Testis (tissue), 3 donors: ENCODE measurements around the gene CNTN4. TPM values are rescaled to one million over a fixed set of nuclear protein-coding genes. Genes with fewer than 3 reads are reported as not detected.
A peak's percentile ranks its signal among the peaks of the same experiment; 100 is the strongest.

Source experiments
- DNase-seq: peaks from one replicate; pipeline ENCODE4 v3.0.0-alpha.2; 2019
- H3K27ac ChIP-seq, 2 donors: fragments of 200-600 bp; sonication (generic); one replicate each; pipeline ENCODE4 v1.5.1; 2019
- H3K27me3 ChIP-seq: fragments of 200-600 bp; sonication (generic); one replicate; pipeline ENCODE4 v1.5.1; 2019
- H3K36me3 ChIP-seq: fragments of 200-600 bp; sonication (generic); one replicate; pipeline ENCODE4 v1.5.1; 2017; ENCODE audit warnings: low read depth; ENCODE audit errors: missing control alignments
- H3K4me1 ChIP-seq: fragments of 200-600 bp; sonication (generic); one replicate; pipeline ENCODE4 v1.5.1; 2019
- H3K4me3 ChIP-seq, 2 donors: fragments of 200-600 bp; sonication (generic); one replicate each; pipeline ENCODE4 v1.5.1; 2017 to 2019
- H3K9me3 ChIP-seq: fragments of 200-600 bp; sonication (generic); one replicate; pipeline ENCODE4 v1.5.1; 2017
- CTCF ChIP-seq, 3 experiments: fragments of 450-650 bp in 2 of 3; fragments of 200-600 bp in 1 of 3; sonication (generic) in 1 of 3; IDR thresholded peaks; one replicate each; pipeline ENCODE4 v1.5.1; 2016 to 2019; ENCODE audit warnings: antibody characterized with exemption in 3 of 3, mild to moderate bottlenecking in 2 of 3, moderate library complexity in 1 of 3
- POLR2A ChIP-seq: fragments of 450-650 bp; IDR thresholded peaks from one replicate; pipeline ENCODE4 v1.6.1; 2017; ENCODE audit warnings: antibody characterized with exemption, mild to moderate bottlenecking, moderate library complexity
- WGBS, 2 donors: methylation state at CpG; one replicate each; pipeline ENCODE4 v1.1.5; 2018; 5-methylcytosine and 5-hydroxymethylcytosine counted together
- intact Hi-C: fragments of 100-400 bp; cut with DNase I; formaldehyde crosslinking; loops from one replicate; pipeline ENCODE4 v1.15.1; 2023; ENCODE audit warnings: low total_unique reads
- polyA plus RNA-seq: library from polyadenylated mRNA; stranded (reverse); fragments of 350-450 nt; fragmentation: Illumina TruSeq; extraction: RNeasy Lipid Tissue Mini Kit (QIAGEN cat#74804); gene quantifications from one replicate; pipeline ENCODE4 v1.2.3, GENCODE V29; 2014; ENCODE audit warnings: low read depth, low replicate concordance; ENCODE audit not compliant: insufficient read depth
- total RNA-seq, 2 donors: library from RNA; depleted of rRNA; stranded (reverse); fragments of >200 nt; gene quantifications; one replicate each; pipeline ENCODE4 v1.2.3, GENCODE V29; 2016

Gene CNTN4
- total and polyA plus RNA-seq, 3 donors from 2014 or later: 10.4 to 37.7 (median 19.6) TPM

GRCh38 chr3:3005146-3005744 is 906.6 kb downstream of the CNTN4 start:
- DNase-seq: no peak
- no peaks in the 10 kb centered on the region for H3K4me1 ChIP-seq
- TF ChIP-seq CTCF (IDR thresholded peaks at IDR 0.05) (no peak), POLR2A (no peak)
- H3K36me3 ChIP-seq: no peaks in the 10 kb centered on the region
- intact Hi-C loops: no loop called here
- 82% methylated on average over 7 of the region's 7 CpGs for WGBS, 2 donors
- H3K27me3 ChIP-seq: no peaks in the 10 kb centered on the region
- H3K9me3 ChIP-seq: no peaks in the 10 kb centered on the region
- no peak overlapping the region for H3K4me3 ChIP-seq
- no peak overlapping the region for H3K27ac ChIP-seq

- 75 to 78% methylated on average over 4 of the region's 4 CpGs for WGBS, 2 donors
- H3K27me3 ChIP-seq: no peaks in the 10 kb centered on the region
- intact Hi-C loops: no loop called here
Observed at GRCh38 chr3:3013317-3014052, 914.8 kb downstream of the CNTN4 start.

GRCh38 chr3:3015185-3016089 is 916.8 kb downstream of the CNTN4 start:
- intact Hi-C loops: no loop called here
- no peaks in the 10 kb centered on the region for H3K4me1 ChIP-seq
- H3K27ac ChIP-seq: no peak overlapping the region
- TF ChIP-seq CTCF (IDR thresholded peaks at IDR 0.05) (peak in 2 of 3 experiments; percentile 30 to 31), POLR2A (no peak)
- no peaks in the 10 kb centered on the region for H3K36me3 ChIP-seq
- WGBS, 2 donors: 44 to 48% methylated on average over 5 of the region's 5 CpGs
- H3K9me3 ChIP-seq: no peaks in the 10 kb centered on the region
- no peak overlapping the region for H3K4me3 ChIP-seq
- no peaks in the 10 kb centered on the region for H3K27me3 ChIP-seq
- no peak for DNase-seq

More at GRCh38 chr3:3013317-3014052, 914.8 kb downstream of the CNTN4 start:
- TF ChIP-seq CTCF (IDR thresholded peaks at IDR 0.05): no peak
- TF ChIP-seq POLR2A: no peak
- no peak overlapping the region for H3K4me3 ChIP-seq
- H3K4me1 ChIP-seq: no peaks in the 10 kb centered on the region
- no peaks in the 10 kb centered on the region for H3K9me3 ChIP-seq
- DNase-seq: no peak
- no peak overlapping the region for H3K27ac ChIP-seq
- no peaks in the 10 kb centered on the region for H3K36me3 ChIP-seq

- no peaks in the 10 kb centered on the region for H3K27me3 ChIP-seq
- no peak for DNase-seq
- no peak for TF ChIP-seq POLR2A
- TF ChIP-seq CTCF (IDR thresholded peaks at IDR 0.05): no peak
- H3K4me3 ChIP-seq: no peak overlapping the region
- intact Hi-C loops: no loop called here
- no peaks in the 10 kb centered on the region for H3K36me3 ChIP-seq
- H3K4me1 ChIP-seq: no peaks in the 10 kb centered on the region
- no peak overlapping the region for H3K27ac ChIP-seq
- no peaks in the 10 kb centered on the region for H3K9me3 ChIP-seq
- WGBS, 2 donors: 73 to 76% methylated on average over 4 of the region's 4 CpGs
Observed at GRCh38 chr3:3016226-3016625, 917.6 kb downstream of the CNTN4 start.
